ENCODE results near the gene NCOA1.
"Not testable (repeated sequence)": the region's sequence is repeated elsewhere in the genome, so short reads cannot be mapped to it uniquely, and the experiment has no call there.

Gene NCOA1

DNA sequence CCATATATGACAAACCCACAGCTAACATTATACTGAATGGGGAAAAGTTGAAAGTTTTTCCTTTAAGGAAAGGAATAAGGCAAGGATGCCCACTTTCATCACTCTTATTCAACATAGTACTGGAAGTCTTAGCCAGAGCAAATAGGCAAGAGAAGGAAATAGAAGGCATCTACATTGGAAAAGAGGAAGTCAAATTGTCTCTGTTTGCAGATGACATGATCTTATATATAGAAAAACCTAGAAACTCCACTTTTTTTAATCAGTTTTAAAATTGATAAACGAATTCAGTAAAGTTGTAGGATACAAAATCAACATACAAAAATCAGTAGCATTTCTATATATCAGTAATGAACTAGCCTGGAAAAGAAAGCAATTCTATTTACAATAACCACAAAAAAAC is 90.9 kb downstream of the NCOA1 start:
- DNase-seq = peak in 2 of 3 donors; percentile 19 to 25

- DNase-seq = peak; percentile 17 to 32 (median 27)
These were observed 95.9 kb downstream of the NCOA1 start for GRCh38 chr2:24586955-24587354.

DNA sequence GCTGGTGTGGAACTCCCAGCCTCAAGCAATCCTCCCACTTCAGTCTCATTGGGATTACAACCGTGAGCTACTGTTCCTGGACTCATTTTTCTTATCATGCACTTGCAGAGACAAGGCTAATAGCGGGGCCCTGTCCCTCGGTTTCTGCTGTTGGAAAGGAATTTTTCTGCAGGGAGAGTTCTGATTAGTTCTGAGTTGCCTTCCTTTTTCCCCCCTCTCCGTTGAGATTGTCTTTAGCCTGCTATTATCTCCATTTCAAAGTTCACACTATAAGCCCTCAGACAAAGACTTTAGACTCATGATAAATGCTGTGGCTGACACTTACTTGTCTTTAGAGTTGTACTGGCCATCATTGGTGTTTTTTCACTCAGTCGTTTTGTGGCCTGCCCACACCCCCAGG is 97.2 kb downstream of the NCOA1 start:
- DNase-seq = no peak

DNA sequence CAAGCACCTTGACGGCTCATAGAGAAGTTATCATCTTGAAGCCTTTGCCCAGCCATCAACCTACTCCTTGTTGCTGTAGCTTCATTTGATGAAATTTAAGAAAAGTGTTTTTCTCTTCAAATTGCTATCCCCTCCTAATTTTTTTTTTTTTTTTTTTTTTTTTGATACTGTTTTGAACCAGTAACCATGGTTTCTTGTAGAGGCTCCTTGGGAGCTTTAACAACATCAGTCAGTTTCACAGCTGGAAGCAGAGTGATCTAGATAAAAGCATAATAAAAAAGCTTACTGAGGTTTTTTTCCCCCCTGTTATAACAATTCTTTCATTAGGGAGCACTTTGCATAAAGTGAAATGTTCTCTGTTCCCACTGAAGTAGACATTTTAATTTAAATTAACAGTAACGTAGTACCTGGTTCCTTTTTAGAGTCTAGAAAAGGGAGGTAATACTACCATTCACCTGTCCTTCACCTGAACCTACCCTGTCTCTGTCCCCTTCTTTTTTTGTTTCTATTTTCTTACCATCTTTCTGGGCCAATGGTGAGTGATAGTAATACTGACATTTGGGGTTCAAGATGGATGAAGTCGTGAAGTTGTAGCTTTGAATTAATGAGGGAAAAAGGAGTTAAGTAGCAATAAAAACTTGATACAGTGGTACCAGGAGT is 101.5 kb downstream of the NCOA1 start:
- no peak for DNase-seq

DNA sequence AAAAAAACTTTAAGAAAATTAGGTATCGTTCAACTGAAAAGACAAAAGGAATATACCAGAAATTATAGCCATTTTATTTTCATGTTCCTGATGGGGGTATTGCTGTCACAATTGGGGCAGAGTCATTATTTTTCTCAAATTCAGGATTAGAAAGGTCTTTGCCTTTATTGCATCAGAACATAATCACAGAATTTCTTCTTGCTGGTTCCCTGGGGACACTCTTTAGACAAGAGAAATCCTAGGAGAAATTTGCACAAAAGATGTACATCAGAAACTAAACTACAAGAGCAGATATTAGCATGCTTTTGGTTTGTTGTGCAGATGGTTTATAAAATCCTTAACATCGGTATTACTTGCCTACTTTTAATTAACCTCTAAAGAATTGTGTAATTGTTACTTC is 103.2 kb downstream of the NCOA1 start:
- no peak for DNase-seq

GRCh38 chr2:24597181-24597870 is 106.3 kb downstream of the NCOA1 start:
- no peak for DNase-seq

GRCh38 chr2:24600140-24600539 is 109.1 kb downstream of the NCOA1 start:
- not testable (repeated sequence) for DNase-seq

DNA sequence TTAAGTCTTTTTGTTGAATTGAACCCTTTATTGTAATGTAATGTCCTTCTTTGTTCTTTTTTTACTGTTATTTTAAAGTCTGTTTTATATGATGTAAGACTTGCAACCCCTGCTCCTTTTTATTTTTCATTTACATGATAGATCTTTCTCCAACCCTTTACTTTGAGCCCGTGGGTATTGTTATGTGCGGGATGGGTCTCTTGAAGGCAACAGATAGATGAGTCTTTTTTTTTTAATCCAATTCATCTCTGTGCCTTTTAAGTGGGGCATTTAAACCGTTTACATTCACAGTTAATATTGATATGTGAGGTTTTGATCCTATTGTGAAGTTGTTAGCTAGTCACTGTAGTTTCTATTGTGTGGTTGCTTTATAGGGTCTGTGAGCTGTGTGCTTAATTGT is 120.6 kb downstream of the NCOA1 start:
- DNase-seq = no peak

DNA sequence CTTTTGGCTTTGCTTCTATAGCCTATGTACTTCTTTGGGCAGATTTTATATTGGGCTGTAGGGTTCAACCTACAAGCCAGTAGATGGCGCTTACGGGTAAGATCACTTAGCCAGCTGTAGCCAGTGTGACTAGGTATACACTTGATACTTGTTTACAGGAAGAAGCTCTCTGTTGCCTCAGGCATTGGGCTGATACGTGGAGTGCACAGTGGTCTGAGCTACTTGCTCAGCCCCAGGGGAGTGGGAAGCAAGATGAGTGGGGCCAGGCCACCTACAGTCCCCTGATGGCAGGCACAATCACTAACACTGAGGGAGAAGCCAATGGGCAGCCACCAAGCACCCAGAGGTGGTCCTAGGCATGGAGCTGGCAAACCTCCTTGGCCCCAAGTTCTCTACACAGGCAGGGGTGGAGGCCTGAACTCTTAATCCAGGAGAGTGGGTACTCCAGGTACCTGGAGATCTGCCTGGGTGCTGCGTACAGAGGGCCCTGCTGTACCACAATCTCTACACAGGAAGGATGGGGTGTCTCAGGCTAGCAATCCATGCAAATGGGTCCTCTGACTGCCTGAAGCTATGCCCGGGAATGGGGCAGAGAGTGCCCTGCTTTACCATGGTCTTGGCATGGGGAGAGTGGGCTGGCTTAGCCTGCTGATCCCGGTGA is 122.2 kb downstream of the NCOA1 start:
- peak; percentile 42 to 53 (median 44) for DNase-seq

- DNase-seq = no peak
These were observed 125.6 kb downstream of the NCOA1 start for GRCh38 chr2:24616616-24617015.

DNA sequence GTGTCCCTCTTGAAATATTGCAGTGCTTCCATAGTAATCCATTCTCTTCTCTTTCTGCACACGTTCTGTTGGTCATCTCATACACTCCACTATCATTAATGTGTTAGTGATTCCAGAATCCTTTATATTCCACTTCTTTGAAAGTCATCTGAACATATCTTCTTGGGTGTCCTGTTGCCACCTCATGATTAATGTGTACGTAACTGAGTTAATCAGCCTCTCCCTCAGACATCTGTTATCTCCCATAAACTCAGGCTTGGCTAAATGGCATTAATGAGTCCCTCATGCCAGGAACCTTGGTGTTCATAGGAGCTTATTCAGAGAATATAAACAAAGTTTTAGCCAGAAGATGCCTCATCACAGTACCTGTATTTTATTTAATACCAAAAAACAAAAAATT is 126.4 kb downstream of the NCOA1 start:
- no peak for DNase-seq

DNA sequence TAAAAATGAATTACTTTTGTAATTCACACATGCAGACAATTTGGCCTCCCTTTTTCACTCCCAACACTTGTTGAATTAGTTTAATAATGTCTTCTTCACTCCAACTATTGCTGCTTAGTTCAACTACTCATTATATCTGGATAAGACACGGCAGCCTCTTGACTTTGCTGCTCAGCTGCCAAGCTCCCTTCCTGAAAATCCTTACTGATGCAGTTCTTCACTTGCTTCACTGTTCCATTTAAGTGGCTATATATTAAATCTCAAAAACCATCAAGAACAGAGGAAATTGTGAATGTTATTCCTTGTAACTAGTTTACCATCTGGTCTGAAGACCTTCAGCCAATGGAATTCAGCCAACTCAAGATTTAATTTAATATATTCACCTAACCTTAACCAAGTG is 127.1 kb downstream of the NCOA1 start:
- DNase-seq = no peak

GRCh38 chr2:24618680-24619079 is 127.6 kb downstream of the NCOA1 start:
- no peak for DNase-seq

DNA sequence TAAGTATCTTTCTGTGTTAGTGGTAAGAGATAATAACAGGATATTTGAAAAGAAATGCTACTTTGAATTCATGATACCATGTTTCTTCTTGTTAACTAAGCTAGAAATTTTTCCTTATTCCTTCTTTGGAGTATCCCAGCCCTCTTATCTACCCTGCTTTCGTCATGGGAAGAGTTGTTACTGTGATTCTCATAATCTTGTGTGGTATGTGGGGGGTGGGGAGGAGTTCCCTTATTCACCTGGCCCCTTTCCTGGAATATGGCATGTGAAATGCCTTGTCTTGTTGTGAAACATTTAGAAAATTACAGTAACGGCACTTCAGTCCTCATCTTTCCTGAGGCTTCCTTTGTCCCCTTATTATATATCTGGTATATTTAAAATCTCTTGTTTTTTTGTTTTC is 129.9 kb downstream of the NCOA1 start:
- DNase-seq = no peak

DNA sequence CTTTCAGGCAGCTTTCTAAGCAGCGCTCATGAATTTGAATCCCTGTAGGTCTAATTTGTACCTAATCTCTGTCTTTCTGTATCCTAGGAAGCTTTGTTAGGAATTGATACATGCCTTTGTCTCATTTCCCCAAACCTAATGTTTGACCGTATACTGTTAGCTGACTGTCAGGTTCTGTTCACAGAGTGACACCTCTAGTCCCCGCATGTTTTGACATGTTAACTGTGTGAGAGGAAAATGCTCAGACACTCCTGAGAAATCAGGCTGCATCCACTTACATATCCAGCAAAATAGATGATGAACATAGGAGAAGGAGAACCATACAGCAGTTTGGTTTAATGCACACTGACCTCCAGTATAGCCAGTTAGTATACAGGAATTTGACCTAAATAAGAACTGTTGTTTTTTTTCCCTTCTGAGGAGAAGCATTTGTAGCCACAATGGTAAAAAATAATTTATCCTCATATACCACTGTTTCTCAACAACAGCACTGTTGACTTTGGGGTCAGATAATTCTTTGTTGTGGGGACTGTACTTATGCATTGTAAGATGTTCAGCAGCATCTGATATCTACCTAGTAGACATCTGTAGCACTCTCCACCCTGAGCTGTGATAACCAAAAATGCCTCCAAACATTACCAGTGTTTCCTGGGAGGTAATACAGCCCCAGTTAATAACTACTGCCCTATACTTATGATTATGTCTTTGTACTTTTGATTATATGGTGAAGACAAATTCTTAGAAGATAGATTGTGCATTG is 130.9 kb downstream of the NCOA1 start:
- DNase-seq = no peak

- no peak for DNase-seq
These were observed 132.5 kb downstream of the NCOA1 start for GRCh38 chr2:24623535-24623934.

GRCh38 chr2:24625728-24626127 is 134.7 kb downstream of the NCOA1 start:
- DNase-seq = no peak

GRCh38 chr2:24626131-24626530 is 135.1 kb downstream of the NCOA1 start:
- DNase-seq = no peak

DNA sequence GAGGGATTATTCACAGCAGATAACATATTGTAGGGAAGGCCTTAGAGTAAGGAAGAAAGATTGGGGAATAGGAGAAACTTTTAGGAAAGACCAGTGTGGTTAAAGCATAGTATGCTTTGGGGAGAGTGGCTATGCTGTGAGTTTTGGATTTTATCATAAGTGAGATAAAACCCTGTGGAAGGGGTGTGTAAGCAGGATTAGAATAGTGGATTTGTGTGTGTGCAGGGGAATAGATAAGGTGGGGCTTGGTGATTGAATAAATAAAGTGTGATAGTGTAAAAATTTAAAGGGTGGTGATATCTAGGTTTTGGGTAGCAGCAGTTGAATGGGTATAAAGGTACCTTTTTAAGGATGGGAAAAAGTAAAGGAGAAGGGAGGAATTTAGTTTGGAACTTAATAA is 137.7 kb downstream of the NCOA1 start:
- DNase-seq = no peak

GRCh38 chr2:24632172-24632571 is 141.1 kb downstream of the NCOA1 start:
- peak; percentile 39 to 71 (median 67) for DNase-seq

DNA sequence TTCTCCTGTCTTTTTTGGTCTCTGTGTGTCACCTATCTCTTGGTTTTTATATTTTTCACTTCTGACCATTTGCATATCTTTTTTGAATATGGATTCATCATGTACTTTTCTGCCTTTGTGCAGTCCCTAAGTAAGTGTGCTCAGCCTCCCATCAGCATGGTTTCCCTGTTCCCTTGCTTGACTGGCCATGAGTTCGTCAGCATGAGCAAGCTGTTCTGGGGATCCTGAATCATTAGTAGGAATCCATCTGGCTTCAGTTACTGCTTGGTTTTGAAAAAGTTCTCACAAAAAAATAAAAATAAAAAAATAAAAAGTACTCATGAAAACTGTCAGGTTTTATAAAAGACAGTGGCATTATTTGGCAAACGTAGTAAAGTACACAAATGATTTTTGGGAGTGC is 144.1 kb downstream of the NCOA1 start:
- DNase-seq = no peak

DNA sequence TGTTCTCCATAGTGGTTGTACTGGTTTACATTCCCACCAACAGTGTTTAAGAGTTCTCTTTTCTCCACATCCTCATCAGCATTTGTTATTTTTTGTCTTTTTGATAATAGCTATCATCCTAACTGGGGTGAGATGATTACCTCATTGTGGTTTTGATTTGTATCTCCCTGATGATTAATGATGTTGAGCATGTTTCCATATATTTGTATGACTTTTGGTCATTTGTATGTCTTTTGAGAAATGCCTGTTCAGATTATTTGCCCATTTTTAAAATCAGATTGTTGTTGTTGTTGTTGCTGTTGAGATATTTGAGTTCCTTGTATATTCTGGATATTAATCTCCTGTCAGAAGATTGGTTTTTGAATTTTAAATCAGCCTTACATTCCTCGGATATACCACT is 147.5 kb downstream of the NCOA1 start:
- no peak for DNase-seq

DNA sequence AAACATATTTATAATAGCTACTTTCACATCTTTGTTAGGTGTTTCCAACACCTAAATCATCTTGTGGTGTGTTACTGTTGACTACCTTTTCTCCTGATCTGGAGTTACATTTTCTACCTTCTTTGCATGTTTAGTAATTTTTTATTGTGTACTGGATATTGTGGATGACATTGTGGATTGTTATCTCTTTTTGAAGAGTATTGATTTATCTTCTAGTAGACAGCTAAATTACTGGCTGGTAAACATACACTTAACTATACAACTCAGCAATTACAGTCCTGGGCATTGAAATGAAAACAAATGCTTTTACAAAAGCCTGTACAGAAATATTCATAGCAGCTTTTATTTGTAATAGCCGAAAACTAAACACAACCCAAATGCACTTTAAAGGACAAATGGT is 151.3 kb downstream of the NCOA1 start:
- no peak for DNase-seq

GRCh38 chr2:24643051-24643450 is 152.0 kb downstream of the NCOA1 start:
- no peak for DNase-seq

All from suppressor macrophage treated with lipopolysaccharide for 1 hour (primary cell).